Tibial artery (tissue), 4 donors: ENCODE results near the gene TBX6.

Experiments
- DNase-seq, 2 donors: peaks; one replicate each; pipeline ENCODE4 v3.0.0-alpha.2; 2019
- H3K27ac ChIP-seq, 2 donors: fragments of 200-600 bp; sonication (generic) in 1 of 2; 1 replicate in 1 of 2; 2 replicates in 1 of 2; pipeline ENCODE4 v1.5.1; 2018 to 2019; ENCODE audit warnings: mild to moderate bottlenecking in 1 of 2
- H3K27me3 ChIP-seq, 2 donors: fragments of 200-600 bp; sonication (generic) in 1 of 2; one replicate each; pipeline versions ENCODE4 v1.5.1 to v1.6.0; 2016 to 2019
- H3K36me3 ChIP-seq, 3 donors: fragments of 200-600 bp; sonication (generic) in 2 of 3; one replicate each; pipeline ENCODE4 v1.5.1; 2016 to 2019; ENCODE audit warnings: mild to moderate bottlenecking in 2 of 3
- H3K4me1 ChIP-seq, 4 donors: fragments of 200-600 bp; sonication (generic) in 2 of 4; 1 replicate in 3 of 4; 2 replicates in 1 of 4; pipeline ENCODE4 v1.5.1; 2016 to 2019
- H3K4me3 ChIP-seq, 2 donors: fragments of 200-600 bp; sonication (generic) in 1 of 2; 1 replicate in 1 of 2; 2 replicates in 1 of 2; pipeline ENCODE4 v1.5.1; 2018 to 2019; ENCODE audit warnings: mild to moderate bottlenecking in 2 of 2
- H3K9me3 ChIP-seq, 3 donors: fragments of 200-600 bp; sonication (generic) in 1 of 3; one replicate each; pipeline ENCODE4 v1.5.1; 2016 to 2019
- CTCF ChIP-seq, 2 experiments: fragments of 200-600 bp in 1 of 2; fragments of 450-650 bp in 1 of 2; IDR thresholded peaks; one replicate each; pipeline ENCODE4 v1.5.1; 2017 to 2019; ENCODE audit warnings: antibody characterized with exemption in 2 of 2, mild to moderate bottlenecking in 1 of 2, moderate library complexity in 1 of 2
- intact Hi-C: fragments of 100-400 bp; cut with DNase I; formaldehyde crosslinking; loops from one replicate; pipeline ENCODE4 v1.15.0; 2023; ENCODE audit warnings: low total_unique reads

Gene TBX6

GRCh38 chr16:30063893-30064728, 27.6 kb downstream of the TBX6 start:
- H3K36me3 ChIP-seq, result peaks cover 22 to 26% (median 22%) of the 10 kb centered on the region in 3 donors
- H3K4me3 ChIP-seq, result peak overlapping the region; percentile 98 to 99
- TF ChIP-seq CTCF (IDR thresholded peaks at IDR 0.05), result peak; percentile 31 to 33
- H3K27me3 ChIP-seq, result no peaks in the 10 kb centered on the region
- intact Hi-C loops, result no loop called here
- peak overlapping the region; percentile 96 to 97 for H3K27ac ChIP-seq
- H3K9me3 ChIP-seq, result no peaks in the 10 kb centered on the region
- H3K4me1 ChIP-seq, result peaks cover 0 to 54% (median 40%) of the 10 kb centered on the region in 4 donors
- peak; percentile 88 to 92 for DNase-seq

- intact Hi-C loops, result no loop called here
- DNase-seq, result no peak
- peaks cover 15 to 18% (median 15%) of the 10 kb centered on the region in 3 donors for H3K36me3 ChIP-seq
- peak overlapping the region; percentile 98 to 99 for H3K4me3 ChIP-seq
- no peaks in the 10 kb centered on the region for H3K9me3 ChIP-seq
- H3K27ac ChIP-seq, result peak overlapping the region; percentile 96 to 97
- TF ChIP-seq CTCF (IDR thresholded peaks at IDR 0.05), result no peak
- peaks cover 0 to 48% (median 32%) of the 10 kb centered on the region in 4 donors for H3K4me1 ChIP-seq
- no peaks in the 10 kb centered on the region for H3K27me3 ChIP-seq
Observed at GRCh38 chr16:30063278-30063892, 28.3 kb downstream of the TBX6 start.

GRCh38 chr16:30060836-30061554, 30.7 kb downstream of the TBX6 start:
- Histone ChIP-seq H3K4me3 (no peak overlapping the region), H3K27me3 (no peaks in the 10 kb centered on the region), H3K36me3 (no peaks in the 10 kb centered on the region), H3K4me1 (peaks cover 0 to 26% (median 14%) of the 10 kb centered on the region in 4 donors), H3K27ac (no peak overlapping the region), H3K9me3 (no peaks in the 10 kb centered on the region)
- intact Hi-C loops, result no loop called here
- no peak for TF ChIP-seq CTCF (IDR thresholded peaks at IDR 0.05)
- no peak for DNase-seq

GRCh38 chr16:30060346-30060745, 31.4 kb downstream of the TBX6 start:
- H3K27me3 ChIP-seq, result no peaks in the 10 kb centered on the region
- H3K9me3 ChIP-seq, result no peaks in the 10 kb centered on the region
- no peak for TF ChIP-seq CTCF (IDR thresholded peaks at IDR 0.05)
- no peak overlapping the region for H3K27ac ChIP-seq
- intact Hi-C loops, result no loop called here
- H3K4me1 ChIP-seq, result peaks cover 0 to 27% (median 14%) of the 10 kb centered on the region in 4 donors
- no peaks in the 10 kb centered on the region for H3K36me3 ChIP-seq
- no peak for DNase-seq
- H3K4me3 ChIP-seq, result no peak overlapping the region

GRCh38 chr16:30054959-30055553, 36.7 kb downstream of the TBX6 start:
- Histone ChIP-seq H3K4me1 (peaks cover 0 to 33% (median 14%) of the 10 kb centered on the region in 4 donors), H3K9me3 (no peaks in the 10 kb centered on the region), H3K27me3 (no peaks in the 10 kb centered on the region), H3K4me3 (no peak overlapping the region), H3K27ac (no peak overlapping the region), H3K36me3 (no peaks in the 10 kb centered on the region)
- TF ChIP-seq CTCF (IDR thresholded peaks at IDR 0.05), result peak in 1 of 2 experiments; percentile 6
- no peak for DNase-seq
- intact Hi-C loops, result no loop called here
